RWPE2 (cell line): ENCODE results near the gene CHCHD3.

Experiments used
- ATAC-seq: fragments of 200-7000 bp; cut with Tn5 transposase; 3 replicates; pipeline ENCODE4 v1.9.1; 2021; ENCODE audit warnings: low read depth
- DNase-seq: peaks from one replicate; pipeline ENCODE4 v3.0.0-alpha.2; 2020; ENCODE audit warnings: low spot score
- H3K27ac ChIP-seq: fragments of 450-650 bp; 2 replicates; pipeline ENCODE4 v1.5.1; 2017; ENCODE audit warnings: mild to moderate bottlenecking; ENCODE audit not compliant: poor library complexity, severe bottlenecking
- H3K27me3 ChIP-seq: fragments of 250-450 bp; sonication (Bioruptor Pico); 2 replicates; pipeline ENCODE4 v1.5.1; 2021; ENCODE audit warnings: mild to moderate bottlenecking, moderate library complexity; ENCODE audit not compliant: insufficient read depth, poor library complexity, severe bottlenecking
- H3K36me3 ChIP-seq: fragments of 250-450 bp; sonication (Bioruptor Pico); 2 replicates; pipeline ENCODE4 v1.5.1; 2020; ENCODE audit warnings: low read depth, mild to moderate bottlenecking, moderate library complexity
- H3K4me1 ChIP-seq: fragments of 250-450 bp; sonication (Bioruptor Pico); 2 replicates; pipeline ENCODE4 v1.5.1; 2021; ENCODE audit warnings: mild to moderate bottlenecking, moderate library complexity; ENCODE audit not compliant: insufficient read depth, poor library complexity, severe bottlenecking
- H3K4me3 ChIP-seq: fragments of 250-450 bp; sonication (Bioruptor Pico); 2 replicates; pipeline ENCODE4 v1.5.1; 2021; ENCODE audit warnings: mild to moderate bottlenecking, moderate library complexity; ENCODE audit not compliant: severe bottlenecking
- H3K9me3 ChIP-seq: fragments of 250-450 bp; sonication (Bioruptor Pico); 2 replicates; pipeline ENCODE4 v1.5.1; 2021; ENCODE audit warnings: mild to moderate bottlenecking, moderate library complexity; ENCODE audit not compliant: severe bottlenecking
- CTCF ChIP-seq: fragments of 450-650 bp; IDR thresholded peaks from one replicate; pipeline ENCODE4 v1.5.1; 2017; ENCODE audit warnings: mild to moderate bottlenecking, moderate library complexity; ENCODE audit not compliant: poor library complexity, severe bottlenecking

Gene CHCHD3

DNA sequence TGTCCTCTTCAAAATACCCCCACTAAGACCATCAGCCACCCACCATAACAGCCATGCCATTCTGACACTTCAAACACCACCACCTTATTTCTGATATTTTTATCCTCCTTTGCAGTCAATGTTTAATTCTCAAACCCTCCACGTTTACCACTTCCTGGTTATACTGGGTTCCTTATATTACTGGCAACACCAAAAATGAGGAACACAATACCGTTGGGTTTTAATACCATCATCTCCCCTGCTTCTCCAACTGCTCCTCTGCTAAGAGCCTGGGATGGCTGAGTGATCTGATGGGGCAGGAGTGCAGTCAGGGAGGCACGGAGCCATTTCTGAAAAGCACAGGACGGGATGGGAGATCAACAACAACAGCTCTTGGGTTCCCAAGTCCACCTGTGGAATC, 140.5 kb downstream of the CHCHD3 start:
- no peak overlapping the region for H3K4me3 ChIP-seq
- TF ChIP-seq CTCF: no peak
- no peak overlapping the region for H3K27ac ChIP-seq
- no peaks in the 10 kb centered on the region for H3K9me3 ChIP-seq
- H3K4me1 ChIP-seq: no peaks in the 10 kb centered on the region
- H3K36me3 ChIP-seq: no peaks in the 10 kb centered on the region; the same call in 1 of the 2 replicates
- no peaks in the 10 kb centered on the region for H3K27me3 ChIP-seq
- no peak for ATAC-seq
- DNase-seq: no peak

- no peak for TF ChIP-seq CTCF
- no peaks in the 10 kb centered on the region for H3K4me1 ChIP-seq
- no peaks in the 10 kb centered on the region for H3K27me3 ChIP-seq
- DNase-seq: no peak
- H3K4me3 ChIP-seq: no peak overlapping the region
- no peaks in the 10 kb centered on the region; the same call in 1 of the 2 replicates for H3K36me3 ChIP-seq
- no peaks in the 10 kb centered on the region for H3K9me3 ChIP-seq
- H3K27ac ChIP-seq: no peak overlapping the region
- no peak for ATAC-seq
Observed at GRCh38 chr7:132940084-132940483, 141.8 kb downstream of the CHCHD3 start.

DNA sequence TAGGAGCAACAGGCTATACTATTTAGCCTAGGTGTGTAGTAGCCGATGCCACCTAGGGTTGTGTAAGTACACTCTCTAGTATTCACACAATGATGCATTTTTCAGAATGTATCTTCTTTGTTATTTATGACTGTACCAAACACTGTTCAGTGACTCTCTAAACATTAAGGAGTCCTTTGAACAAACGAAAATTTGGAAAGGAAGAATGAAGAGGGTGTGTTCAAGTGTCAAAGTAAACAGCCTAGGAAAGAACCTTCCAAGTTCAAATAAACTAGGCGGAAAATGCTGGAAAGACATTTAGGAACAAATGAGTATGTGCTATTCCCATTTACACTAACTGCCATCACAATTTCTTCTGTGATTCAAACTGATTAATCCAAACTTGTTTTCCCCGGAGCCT, 142.4 kb downstream of the CHCHD3 start:
- no peaks in the 10 kb centered on the region for H3K4me1 ChIP-seq
- DNase-seq: no peak
- no peak for TF ChIP-seq CTCF
- H3K27me3 ChIP-seq: no peaks in the 10 kb centered on the region
- H3K27ac ChIP-seq: no peak overlapping the region
- H3K36me3 ChIP-seq: no peaks in the 10 kb centered on the region; the same call in 1 of the 2 replicates
- ATAC-seq: no peak
- no peaks in the 10 kb centered on the region for H3K9me3 ChIP-seq
- no peak overlapping the region for H3K4me3 ChIP-seq

DNA sequence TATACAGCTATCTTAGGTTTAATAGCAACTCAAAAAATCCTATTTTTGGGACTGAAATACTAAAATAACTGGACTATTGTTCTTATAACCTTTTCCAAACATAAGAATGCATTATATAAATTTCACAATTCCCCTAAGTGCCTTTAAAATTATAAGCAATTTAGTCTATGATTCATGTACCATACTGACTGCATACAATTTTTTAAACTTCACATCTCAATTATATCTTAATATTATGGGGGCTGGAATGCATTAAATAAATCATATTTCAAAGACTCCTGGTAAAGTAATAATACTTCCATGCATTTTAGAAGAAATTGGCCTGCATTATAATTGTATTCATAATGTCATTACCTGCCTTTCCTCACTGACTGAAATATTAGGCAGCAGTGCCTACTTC, 144.6 kb downstream of the CHCHD3 start:
- H3K27ac ChIP-seq: no peak overlapping the region
- DNase-seq (no peak), ATAC-seq (no peak)
- H3K9me3 ChIP-seq: no peaks in the 10 kb centered on the region
- TF ChIP-seq CTCF: no peak
- no peaks in the 10 kb centered on the region for H3K27me3 ChIP-seq
- no peaks in the 10 kb centered on the region for H3K4me1 ChIP-seq
- H3K36me3 ChIP-seq: no peaks in the 10 kb centered on the region
- no peak overlapping the region for H3K4me3 ChIP-seq

- Histone ChIP-seq H3K36me3 (no peaks in the 10 kb centered on the region), H3K27ac (no peak overlapping the region), H3K9me3 (no peaks in the 10 kb centered on the region), H3K4me1 (no peaks in the 10 kb centered on the region), H3K27me3 (no peaks in the 10 kb centered on the region), H3K4me3 (no peak overlapping the region)
- TF ChIP-seq CTCF: no peak
- DNase-seq (no peak), ATAC-seq (no peak)
Observed at GRCh38 chr7:132935608-132936007, 146.3 kb downstream of the CHCHD3 start.
